ENCODE data around the gene TIPARP.
A peak's percentile ranks its signal among the peaks of the same experiment; 100 is the strongest.

TIPARP gene

GRCh38 chr3:156630081-156630772 is 44.2 kb upstream of the TIPARP start:
- H3K18ac ChIP-seq (ENCODE audit: low read length), result no peak overlapping the region
- no peaks in the 10 kb centered on the region for H3K79me2 ChIP-seq (ENCODE audit: control insufficient read depth, insufficient read depth, low read length)
- H3K56ac ChIP-seq (ENCODE audit: low read length), result no peak overlapping the region
- no peak overlapping the region for H4K8ac ChIP-seq (ENCODE audit: low read depth, low read length)
- H3K4me1 ChIP-seq (ENCODE audit: control insufficient read depth, low read depth, low read length), result peaks cover 19% of the 10 kb centered on the region
- H2AK5ac ChIP-seq (ENCODE audit: low read length), result no peak overlapping the region
- no peak overlapping the region for H3K4me2 ChIP-seq (ENCODE audit: low read length)
- H3K27me3 ChIP-seq (ENCODE audit: insufficient read depth, low read length, poor library complexity), result no peaks in the 10 kb centered on the region
- H3K23ac ChIP-seq (ENCODE audit: low read length), result no peak overlapping the region
- H3K79me1 ChIP-seq (ENCODE audit: low read length), result no peaks in the 10 kb centered on the region
- H3K4ac ChIP-seq (ENCODE audit: low read depth, low read length), result no peak overlapping the region
- H4K5ac ChIP-seq (ENCODE audit: low read length), result no peak overlapping the region
- no peak overlapping the region for H2BK120ac ChIP-seq (ENCODE audit: low read depth, low read length)
- no peak overlapping the region for H3K27ac ChIP-seq (ENCODE audit: low read depth, low read length)
- no peak overlapping the region for H2BK15ac ChIP-seq (replicated peaks; ENCODE audit: low read depth)
- no peak overlapping the region for H3K9ac ChIP-seq (ENCODE audit: low read length)
- H3K4me3 ChIP-seq (ENCODE audit: low read length), result no peak overlapping the region
- DNase-seq, result peak; percentile 72
- no peaks in the 10 kb centered on the region for H3K36me3 ChIP-seq (ENCODE audit: control insufficient read depth, insufficient read depth, low read length)
- no peak overlapping the region for H2BK5ac ChIP-seq (ENCODE audit: low read length)

- Histone ChIP-seq H3K36me3 (ENCODE audit: control insufficient read depth, insufficient read depth, low read length) (no peaks in the 10 kb centered on the region), H3K4me3 (ENCODE audit: low read length) (no peak overlapping the region), H3K4me2 (ENCODE audit: low read length) (no peak overlapping the region), H3K79me1 (ENCODE audit: low read length) (no peaks in the 10 kb centered on the region), H2AK5ac (ENCODE audit: low read length) (no peak overlapping the region), H2BK15ac (replicated peaks; ENCODE audit: low read depth) (no peak overlapping the region), H3K27ac (ENCODE audit: low read depth, low read length) (no peak overlapping the region), H3K56ac (ENCODE audit: low read length) (no peak overlapping the region), H3K18ac (ENCODE audit: low read length) (no peak overlapping the region), H3K4ac (ENCODE audit: low read depth, low read length) (no peak overlapping the region), H3K9ac (ENCODE audit: low read length) (no peak overlapping the region), H3K23ac (ENCODE audit: low read length) (no peak overlapping the region), H3K79me2 (ENCODE audit: control insufficient read depth, insufficient read depth, low read length) (no peaks in the 10 kb centered on the region), H3K4me1 (ENCODE audit: control insufficient read depth, low read depth, low read length) (peaks cover 19% of the 10 kb centered on the region), H2BK5ac (ENCODE audit: low read length) (no peak overlapping the region), H4K8ac (ENCODE audit: low read depth, low read length) (no peak overlapping the region), H4K5ac (ENCODE audit: low read length) (no peak overlapping the region), H2BK120ac (ENCODE audit: low read depth, low read length) (peak overlapping the region; percentile 35), H3K27me3 (ENCODE audit: insufficient read depth, low read length, poor library complexity) (no peaks in the 10 kb centered on the region)
- WGBS (ENCODE audit: extremely low coverage, insufficient coverage, low lambda C conversion rate), result no CpG with 5 or more reads among the region's 3 CpGs
- DNase-seq, result no peak
Observed at GRCh38 chr3:156630773-156631093, 43.7 kb upstream of the TIPARP start.

- no peak overlapping the region for H3K27ac ChIP-seq (ENCODE audit: low read depth, low read length)
Observed at GRCh38 chr3:156631323-156631722, 43.1 kb upstream of the TIPARP start.

GRCh38 chr3:156632601-156633000 is 41.8 kb upstream of the TIPARP start:
- DNase-seq, result no peak
- WGBS (ENCODE audit: extremely low coverage, insufficient coverage, low lambda C conversion rate), result no CpG with 5 or more reads among the region's 4 CpGs
- H3K27ac ChIP-seq (ENCODE audit: low read depth, low read length), result no peak overlapping the region

More at GRCh38 chr3:156631323-156631722, 43.1 kb upstream of the TIPARP start:
- no peaks in the 10 kb centered on the region for H3K36me3 ChIP-seq (ENCODE audit: control insufficient read depth, insufficient read depth, low read length)
- no peaks in the 10 kb centered on the region for H3K79me1 ChIP-seq (ENCODE audit: low read length)
- no peak overlapping the region for H3K9ac ChIP-seq (ENCODE audit: low read length)
- H3K4me3 ChIP-seq (ENCODE audit: low read length), result no peak overlapping the region
- no peak overlapping the region for H2AK5ac ChIP-seq (ENCODE audit: low read length)
- H3K79me2 ChIP-seq (ENCODE audit: control insufficient read depth, insufficient read depth, low read length), result no peaks in the 10 kb centered on the region
- no peak for DNase-seq
- H3K4ac ChIP-seq (ENCODE audit: low read depth, low read length), result no peak overlapping the region
- H4K8ac ChIP-seq (ENCODE audit: low read depth, low read length), result no peak overlapping the region
- H2BK15ac ChIP-seq (replicated peaks; ENCODE audit: low read depth), result no peak overlapping the region
- peaks cover 19% of the 10 kb centered on the region for H3K4me1 ChIP-seq (ENCODE audit: control insufficient read depth, low read depth, low read length)
- H3K56ac ChIP-seq (ENCODE audit: low read length), result no peak overlapping the region
- no peak overlapping the region for H4K5ac ChIP-seq (ENCODE audit: low read length)
- no CpG with 5 or more reads among the region's 1 CpG for WGBS (ENCODE audit: extremely low coverage, insufficient coverage, low lambda C conversion rate)
- no peak overlapping the region for H2BK5ac ChIP-seq (ENCODE audit: low read length)
- H3K4me2 ChIP-seq (ENCODE audit: low read length), result no peak overlapping the region
- no peak overlapping the region for H3K18ac ChIP-seq (ENCODE audit: low read length)
- no peak overlapping the region for H2BK120ac ChIP-seq (ENCODE audit: low read depth, low read length)
- no peaks in the 10 kb centered on the region for H3K27me3 ChIP-seq (ENCODE audit: insufficient read depth, low read length, poor library complexity)
- H3K23ac ChIP-seq (ENCODE audit: low read length), result no peak overlapping the region

GRCh38 chr3:156633335-156633734 is 41.1 kb upstream of the TIPARP start:
- H3K4me1 ChIP-seq (ENCODE audit: control insufficient read depth, low read depth, low read length), result peaks cover 13% of the 10 kb centered on the region
- H3K79me1 ChIP-seq (ENCODE audit: low read length), result no peaks in the 10 kb centered on the region
- H3K9ac ChIP-seq (ENCODE audit: low read length), result no peak overlapping the region
- no peak overlapping the region for H2BK120ac ChIP-seq (ENCODE audit: low read depth, low read length)
- H3K56ac ChIP-seq (ENCODE audit: low read length), result no peak overlapping the region
- DNase-seq, result no peak
- no peak overlapping the region for H3K4me2 ChIP-seq (ENCODE audit: low read length)
- no peak overlapping the region for H3K4ac ChIP-seq (ENCODE audit: low read depth, low read length)
- H3K27ac ChIP-seq (ENCODE audit: low read depth, low read length), result no peak overlapping the region
- no CpG with 5 or more reads among the region's 4 CpGs for WGBS (ENCODE audit: extremely low coverage, insufficient coverage, low lambda C conversion rate)
- no peak overlapping the region for H3K23ac ChIP-seq (ENCODE audit: low read length)
- no peaks in the 10 kb centered on the region for H3K27me3 ChIP-seq (ENCODE audit: insufficient read depth, low read length, poor library complexity)
- no peak overlapping the region for H2BK15ac ChIP-seq (replicated peaks; ENCODE audit: low read depth)
- H3K18ac ChIP-seq (ENCODE audit: low read length), result no peak overlapping the region
- no peak overlapping the region for H2AK5ac ChIP-seq (ENCODE audit: low read length)
- H4K8ac ChIP-seq (ENCODE audit: low read depth, low read length), result no peak overlapping the region
- no peak overlapping the region for H3K4me3 ChIP-seq (ENCODE audit: low read length)
- H3K36me3 ChIP-seq (ENCODE audit: control insufficient read depth, insufficient read depth, low read length), result no peaks in the 10 kb centered on the region
- no peaks in the 10 kb centered on the region for H3K79me2 ChIP-seq (ENCODE audit: control insufficient read depth, insufficient read depth, low read length)
- H2BK5ac ChIP-seq (ENCODE audit: low read length), result no peak overlapping the region
- no peak overlapping the region for H4K5ac ChIP-seq (ENCODE audit: low read length)

More at GRCh38 chr3:156632601-156633000, 41.8 kb upstream of the TIPARP start:
- H2BK5ac ChIP-seq (ENCODE audit: low read length), result no peak overlapping the region
- H3K4me3 ChIP-seq (ENCODE audit: low read length), result no peak overlapping the region
- H2AK5ac ChIP-seq (ENCODE audit: low read length), result no peak overlapping the region
- H3K4me2 ChIP-seq (ENCODE audit: low read length), result no peak overlapping the region
- H4K8ac ChIP-seq (ENCODE audit: low read depth, low read length), result no peak overlapping the region
- no peak overlapping the region for H3K56ac ChIP-seq (ENCODE audit: low read length)
- no peaks in the 10 kb centered on the region for H3K79me2 ChIP-seq (ENCODE audit: control insufficient read depth, insufficient read depth, low read length)
- no peaks in the 10 kb centered on the region for H3K79me1 ChIP-seq (ENCODE audit: low read length)
- peaks cover 16% of the 10 kb centered on the region for H3K4me1 ChIP-seq (ENCODE audit: control insufficient read depth, low read depth, low read length)
- H3K4ac ChIP-seq (ENCODE audit: low read depth, low read length), result no peak overlapping the region
- no peak overlapping the region for H4K5ac ChIP-seq (ENCODE audit: low read length)
- H2BK15ac ChIP-seq (replicated peaks; ENCODE audit: low read depth), result no peak overlapping the region
- no peak overlapping the region for H2BK120ac ChIP-seq (ENCODE audit: low read depth, low read length)
- no peaks in the 10 kb centered on the region for H3K27me3 ChIP-seq (ENCODE audit: insufficient read depth, low read length, poor library complexity)
- H3K23ac ChIP-seq (ENCODE audit: low read length), result no peak overlapping the region
- H3K9ac ChIP-seq (ENCODE audit: low read length), result no peak overlapping the region
- H3K36me3 ChIP-seq (ENCODE audit: control insufficient read depth, insufficient read depth, low read length), result no peaks in the 10 kb centered on the region
- H3K18ac ChIP-seq (ENCODE audit: low read length), result no peak overlapping the region

DNA sequence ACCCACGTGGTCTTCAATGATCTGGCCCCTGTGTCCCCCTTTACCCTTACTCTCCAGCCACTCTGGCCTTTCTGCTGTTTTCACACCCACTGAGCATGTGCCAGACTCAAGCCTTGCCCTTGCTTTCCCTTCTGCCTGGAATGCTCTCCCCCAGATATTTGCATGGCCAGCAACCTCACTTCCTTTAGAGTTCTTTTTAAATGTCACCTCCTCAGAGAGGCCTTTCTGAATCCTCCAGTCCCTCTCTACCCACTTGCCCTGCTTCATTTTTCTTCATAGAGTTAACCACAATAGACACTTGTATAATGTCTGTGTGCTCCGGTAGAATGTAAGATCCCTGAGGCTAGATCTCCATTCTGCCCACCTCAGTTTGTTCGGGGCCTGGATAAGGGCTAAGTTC is 39.4 kb upstream of the TIPARP start:
- H3K4me1 ChIP-seq (ENCODE audit: control insufficient read depth, low read depth, low read length), result peaks cover 5% of the 10 kb centered on the region
- H3K36me3 ChIP-seq (ENCODE audit: control insufficient read depth, insufficient read depth, low read length), result no peaks in the 10 kb centered on the region
- H3K79me2 ChIP-seq (ENCODE audit: control insufficient read depth, insufficient read depth, low read length), result no peaks in the 10 kb centered on the region
- no peak overlapping the region for H3K4me3 ChIP-seq (ENCODE audit: low read length)
- H3K79me1 ChIP-seq (ENCODE audit: low read length), result no peaks in the 10 kb centered on the region
- H3K56ac ChIP-seq (ENCODE audit: low read length), result peak overlapping the region; percentile 22
- no peak overlapping the region for H3K9ac ChIP-seq (ENCODE audit: low read length)
- no peak overlapping the region for H4K8ac ChIP-seq (ENCODE audit: low read depth, low read length)
- DNase-seq, result no peak
- whole genome bisulfite sequencing (ENCODE audit: extremely low coverage, insufficient coverage, low lambda C conversion rate), result no CpG with 5 or more reads among the region's 3 CpGs
- H2BK15ac ChIP-seq (replicated peaks; ENCODE audit: low read depth), result no peak overlapping the region
- no peak overlapping the region for H2BK5ac ChIP-seq (ENCODE audit: low read length)
- no peak overlapping the region for H3K27ac ChIP-seq (ENCODE audit: low read depth, low read length)
- H2AK5ac ChIP-seq (ENCODE audit: low read length), result no peak overlapping the region
- H3K4me2 ChIP-seq (ENCODE audit: low read length), result no peak overlapping the region
- H3K27me3 ChIP-seq (ENCODE audit: insufficient read depth, low read length, poor library complexity), result no peaks in the 10 kb centered on the region
- H4K5ac ChIP-seq (ENCODE audit: low read length), result no peak overlapping the region
- no peak overlapping the region for H3K18ac ChIP-seq (ENCODE audit: low read length)
- no peak overlapping the region for H2BK120ac ChIP-seq (ENCODE audit: low read depth, low read length)
- H3K23ac ChIP-seq (ENCODE audit: low read length), result no peak overlapping the region
- no peak overlapping the region for H3K4ac ChIP-seq (ENCODE audit: low read depth, low read length)

All from mesendoderm (in vitro differentiated cells).